GM18951 (cell line): Measurements from ENCODE around the gene ATP6V0B.

Experiments
- POLR2A ChIP-seq: IDR thresholded peaks from 4 replicates; pipeline ENCODE4 v1.6.1; 2011; ENCODE audit warnings: mild to moderate bottlenecking; ENCODE audit not compliant: insufficient read length, insufficient read depth; ENCODE audit errors: extremely low read depth
- in situ Hi-C: fragments of 300-500 bp; cut with MboI; formaldehyde crosslinking; loops from one replicate; pipeline ENCODE4 v1.12.0; 2022; ENCODE audit warnings: low sequenced_read_pairs, mixed read lengths, inconsistent platforms; ENCODE audit not compliant: unreplicated experiment

Gene ATP6V0B

DNA sequence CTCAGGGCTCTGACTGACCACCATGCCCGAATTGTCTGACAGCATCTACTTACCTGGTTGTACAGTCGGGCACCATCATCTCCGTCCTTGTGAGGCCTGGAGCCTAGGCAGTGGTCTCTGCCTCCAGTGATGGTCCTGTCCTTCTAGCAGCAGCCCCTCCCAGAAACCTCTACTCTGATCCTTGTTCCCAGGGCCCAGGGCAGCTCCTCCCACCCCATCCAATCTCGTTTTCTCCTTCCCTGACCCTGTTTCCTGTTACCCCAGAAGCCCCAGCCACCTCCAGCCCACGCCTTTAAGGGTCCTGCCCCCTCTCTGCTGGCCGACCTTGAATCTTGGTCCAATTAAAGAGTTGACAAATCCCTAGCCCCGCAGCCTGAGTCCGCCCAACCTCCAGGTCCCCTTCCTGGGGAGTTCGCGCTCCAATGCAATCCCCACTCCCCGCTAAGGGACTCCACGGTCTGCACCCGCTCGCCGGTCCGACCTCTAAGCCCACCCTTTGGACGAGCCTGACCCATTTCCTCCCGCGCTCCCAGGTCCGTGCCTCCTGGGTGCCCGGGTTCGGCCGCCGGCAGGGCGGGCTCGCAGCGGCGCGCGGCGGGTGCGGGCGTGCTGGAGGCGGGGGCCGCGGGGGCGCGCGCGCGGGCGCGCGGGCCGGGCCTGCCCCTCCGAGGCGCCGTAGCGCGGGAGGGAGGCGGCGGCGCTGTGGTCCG lies 3.9 kb downstream of the ATP6V0B start, which contains the start of gene B4GALT2:
TSS of gene B4GALT2 (plus strand) at position 660 of the 710 bp plus-strand sequence. CDS start 1,951 bp downstream, outside the sequence.
- in situ Hi-C loops = no loop called here

DNA sequence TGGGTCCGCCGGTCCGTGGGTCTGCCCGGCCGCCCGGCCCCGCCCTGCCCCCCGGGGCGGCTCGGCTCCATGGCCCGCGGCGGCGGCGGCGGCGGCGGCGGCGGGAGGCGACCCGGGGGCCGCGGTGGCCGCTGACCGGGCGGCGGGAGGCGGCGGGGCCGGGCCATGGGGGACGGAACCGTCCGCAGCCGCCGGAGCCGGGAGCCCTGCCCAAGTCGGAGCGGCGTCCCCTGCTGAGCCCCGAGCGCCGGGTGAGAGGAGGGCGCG lies 4.4 kb downstream of the ATP6V0B start:
- in situ Hi-C loops = no loop called here
- TF ChIP-seq POLR2A = no peak

More for the DNA sequence above, 3.9 kb downstream of the ATP6V0B start, which contains the start of gene B4GALT2:
- TF ChIP-seq POLR2A = peak; percentile 46

DNA sequence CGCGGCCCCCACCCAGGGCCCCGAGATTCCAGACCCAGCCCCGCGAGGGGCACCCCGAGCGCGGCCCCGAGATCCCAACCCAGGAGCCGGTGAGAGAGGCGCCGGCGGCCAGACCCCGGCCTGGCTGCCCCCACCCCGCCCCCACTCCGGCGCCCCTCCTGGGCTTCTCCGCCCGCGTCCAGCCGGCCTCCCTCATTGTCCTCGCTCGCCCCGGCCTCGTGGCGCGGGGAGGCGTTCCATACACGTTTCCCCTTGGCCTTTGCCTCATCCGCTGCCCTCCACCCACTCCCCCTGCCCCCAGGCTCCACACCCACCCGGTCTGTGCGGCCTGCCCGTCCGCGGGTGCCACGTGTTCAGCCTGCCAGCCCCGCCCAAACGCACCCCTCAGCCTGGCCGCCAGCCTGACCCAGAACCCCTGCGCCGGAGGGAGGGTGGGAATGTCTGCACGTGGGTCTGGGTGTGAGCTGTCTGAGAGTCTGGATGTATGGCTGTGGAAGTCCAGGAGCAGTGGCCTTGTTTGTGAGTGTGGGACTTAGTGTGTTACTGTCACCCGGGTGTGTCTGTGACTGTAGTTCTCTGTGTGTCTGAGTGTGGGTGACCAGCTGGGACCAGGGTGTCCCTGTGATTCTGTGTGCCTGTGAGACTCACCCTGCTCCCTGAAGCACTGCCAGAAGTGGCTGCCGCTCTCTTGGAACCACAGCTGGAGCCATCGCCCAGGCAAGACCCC lies 4.9 kb downstream of the ATP6V0B start:
- in situ Hi-C loops = no loop called here
- no peak for TF ChIP-seq POLR2A

DNA sequence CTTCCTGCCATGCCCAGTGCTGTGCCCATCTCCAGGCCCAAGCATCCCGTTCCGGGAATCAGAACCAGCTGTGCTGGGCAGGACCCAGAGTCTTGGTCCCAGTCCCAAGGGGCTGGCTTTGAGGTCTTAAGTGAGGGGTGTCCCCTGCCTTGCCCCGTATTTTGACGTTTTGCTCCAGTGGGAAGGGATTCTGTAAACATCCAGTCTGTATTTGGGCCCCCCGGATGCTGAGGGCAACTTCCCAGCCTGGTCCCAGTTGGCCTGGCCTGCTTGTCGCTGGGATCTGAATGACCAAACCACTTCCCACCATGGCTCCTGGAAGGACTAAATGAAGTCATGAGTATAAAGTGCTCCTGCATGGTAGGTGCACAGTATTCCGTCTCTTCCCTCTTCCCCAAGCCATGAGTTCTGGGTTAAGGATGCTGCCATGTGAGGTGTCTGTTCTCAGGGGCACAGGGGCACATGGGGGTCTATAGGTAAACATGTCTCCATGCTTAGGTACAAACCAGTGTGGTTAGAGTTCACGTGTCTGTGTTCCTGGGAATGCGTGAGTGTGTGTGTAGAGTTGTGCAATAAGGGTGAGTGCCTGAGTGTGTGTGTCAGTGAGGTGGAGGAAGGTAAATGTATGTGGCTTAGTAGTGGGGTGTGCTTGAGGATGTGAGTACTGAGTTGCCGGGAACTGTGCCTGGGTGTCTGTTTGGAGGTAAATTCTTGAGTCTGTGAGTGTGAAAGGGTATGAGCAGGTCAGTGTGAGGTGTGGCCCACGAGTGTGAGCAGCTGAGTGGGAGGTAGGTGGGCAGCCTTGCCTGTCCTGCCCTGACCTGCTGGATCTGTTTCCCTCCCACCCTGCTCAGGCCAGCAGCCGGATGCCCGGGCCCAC lies 5.7 kb downstream of the ATP6V0B start:
- TF ChIP-seq POLR2A = no peak
- in situ Hi-C loops = no loop called here

DNA sequence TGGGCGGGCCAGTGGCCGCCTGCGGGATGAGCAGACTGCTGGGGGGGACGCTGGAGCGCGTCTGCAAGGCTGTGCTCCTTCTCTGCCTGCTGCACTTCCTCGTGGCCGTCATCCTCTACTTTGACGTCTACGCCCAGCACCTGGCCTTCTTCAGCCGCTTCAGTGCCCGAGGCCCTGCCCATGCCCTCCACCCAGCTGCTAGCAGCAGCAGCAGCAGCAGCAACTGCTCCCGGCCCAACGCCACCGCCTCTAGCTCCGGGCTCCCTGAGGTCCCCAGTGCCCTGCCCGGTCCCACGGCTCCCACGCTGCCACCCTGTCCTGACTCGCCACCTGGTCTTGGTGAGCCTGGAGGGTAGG lies 6.4 kb downstream of the ATP6V0B start:
- in situ Hi-C loops = no loop called here
- no peak for TF ChIP-seq POLR2A

DNA sequence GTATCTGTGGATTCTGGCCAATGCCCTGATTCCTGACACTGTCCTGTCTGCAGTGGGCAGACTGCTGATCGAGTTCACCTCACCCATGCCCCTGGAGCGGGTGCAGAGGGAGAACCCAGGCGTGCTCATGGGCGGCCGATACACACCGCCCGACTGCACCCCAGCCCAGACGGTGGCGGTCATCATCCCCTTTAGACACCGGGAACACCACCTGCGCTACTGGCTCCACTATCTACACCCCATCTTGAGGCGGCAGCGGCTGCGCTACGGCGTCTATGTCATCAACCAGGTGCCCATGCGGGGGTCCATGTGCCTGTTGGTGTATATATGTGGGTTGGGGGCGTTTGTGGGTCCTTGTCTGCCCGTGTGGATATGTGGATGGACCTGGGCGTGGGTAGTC lies 6.9 kb downstream of the ATP6V0B start:
- TF ChIP-seq POLR2A = no peak
- in situ Hi-C loops = no loop called here

DNA sequence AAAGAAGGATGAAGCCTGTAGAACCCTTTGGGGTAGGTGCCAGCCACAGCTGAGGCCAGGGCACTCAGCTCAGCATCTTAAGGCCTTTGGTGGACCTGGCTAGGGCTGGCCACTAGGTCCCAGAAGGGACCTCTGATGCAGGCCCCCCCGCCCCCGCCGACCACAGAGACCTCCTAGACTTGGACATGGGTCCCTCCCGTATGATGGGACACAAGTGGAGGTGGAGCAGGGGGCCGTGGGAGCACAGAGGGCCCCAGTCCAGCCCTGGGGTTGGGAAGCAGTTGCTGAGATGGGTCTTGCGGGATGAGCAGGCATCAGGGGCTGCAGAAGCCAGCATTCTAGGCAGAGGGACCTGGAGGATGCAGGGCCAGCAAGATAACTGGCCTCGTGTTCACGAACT lies 7.5 kb downstream of the ATP6V0B start:
- TF ChIP-seq POLR2A = no peak
- in situ Hi-C loops = no loop called here

DNA sequence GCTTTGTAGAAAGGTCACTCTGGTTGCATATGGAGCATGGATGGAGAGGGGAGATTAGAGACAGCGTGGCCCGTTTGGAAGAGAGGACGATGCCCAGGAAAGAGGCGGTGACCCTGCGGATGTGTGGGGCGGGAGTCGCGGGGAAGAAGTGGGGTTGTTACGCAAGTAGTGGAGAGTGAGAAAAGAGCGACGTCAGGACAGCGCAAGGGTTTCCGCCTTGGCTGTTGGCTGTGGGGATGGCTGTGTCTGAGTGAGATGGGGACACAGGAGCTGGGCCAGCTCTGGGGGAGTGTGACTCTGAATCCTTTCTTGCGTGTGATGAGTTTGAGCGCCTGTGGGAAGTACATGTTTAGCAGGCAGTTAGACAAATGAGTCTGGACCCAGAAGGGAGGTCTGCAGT lies 8.0 kb downstream of the ATP6V0B start:
- in situ Hi-C loops = no loop called here
- no peak for TF ChIP-seq POLR2A

DNA sequence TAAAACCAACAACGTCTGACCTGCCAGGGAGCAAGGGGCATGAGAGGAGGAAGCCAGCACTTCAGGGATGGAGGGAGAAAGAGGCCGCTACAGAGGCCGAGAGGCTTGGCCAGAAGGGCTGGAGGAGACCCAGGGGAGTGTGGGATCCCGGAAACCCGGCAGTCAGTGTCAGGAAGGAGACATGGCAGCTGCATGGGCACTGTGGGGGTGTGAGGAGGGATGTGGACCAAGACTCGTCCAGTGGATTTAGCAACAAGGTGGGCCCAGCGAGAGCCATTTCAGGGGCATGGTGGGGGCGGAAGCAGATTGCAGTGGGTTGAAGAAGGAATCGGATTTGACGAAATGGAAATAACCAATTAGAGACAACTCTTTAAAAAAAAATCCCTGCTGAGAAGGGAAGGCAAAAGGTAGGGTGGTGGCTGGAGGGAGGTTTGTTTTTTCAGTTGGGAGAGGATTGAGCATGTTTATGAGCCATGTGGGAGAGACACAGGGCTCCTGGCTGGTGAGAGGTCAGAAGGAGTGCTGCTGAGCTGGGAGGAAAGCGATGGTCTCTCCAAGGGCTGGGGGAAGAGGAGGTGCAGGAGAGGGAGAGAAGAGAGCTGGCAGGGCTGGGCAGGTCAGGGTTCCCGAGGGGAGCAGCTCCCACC lies 8.6 kb downstream of the ATP6V0B start:
- no peak for TF ChIP-seq POLR2A
- in situ Hi-C loops = no loop called here

DNA sequence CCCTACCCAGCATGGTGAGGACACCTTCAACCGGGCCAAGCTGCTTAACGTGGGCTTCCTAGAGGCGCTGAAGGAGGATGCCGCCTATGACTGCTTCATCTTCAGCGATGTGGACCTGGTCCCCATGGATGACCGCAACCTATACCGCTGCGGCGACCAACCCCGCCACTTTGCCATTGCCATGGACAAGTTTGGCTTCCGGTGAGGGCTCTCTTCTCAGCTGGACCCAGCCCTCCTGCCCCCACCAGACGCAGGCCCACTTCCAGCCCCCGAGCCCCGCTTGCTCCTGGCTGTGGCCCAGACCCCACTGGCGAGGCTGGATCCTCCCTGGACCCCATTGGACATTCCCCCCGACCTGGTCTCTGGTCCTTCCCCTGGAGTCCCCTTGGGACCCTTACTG lies 10.1 kb downstream of the ATP6V0B start:
- no peak for TF ChIP-seq POLR2A
- in situ Hi-C loops = no loop called here

DNA sequence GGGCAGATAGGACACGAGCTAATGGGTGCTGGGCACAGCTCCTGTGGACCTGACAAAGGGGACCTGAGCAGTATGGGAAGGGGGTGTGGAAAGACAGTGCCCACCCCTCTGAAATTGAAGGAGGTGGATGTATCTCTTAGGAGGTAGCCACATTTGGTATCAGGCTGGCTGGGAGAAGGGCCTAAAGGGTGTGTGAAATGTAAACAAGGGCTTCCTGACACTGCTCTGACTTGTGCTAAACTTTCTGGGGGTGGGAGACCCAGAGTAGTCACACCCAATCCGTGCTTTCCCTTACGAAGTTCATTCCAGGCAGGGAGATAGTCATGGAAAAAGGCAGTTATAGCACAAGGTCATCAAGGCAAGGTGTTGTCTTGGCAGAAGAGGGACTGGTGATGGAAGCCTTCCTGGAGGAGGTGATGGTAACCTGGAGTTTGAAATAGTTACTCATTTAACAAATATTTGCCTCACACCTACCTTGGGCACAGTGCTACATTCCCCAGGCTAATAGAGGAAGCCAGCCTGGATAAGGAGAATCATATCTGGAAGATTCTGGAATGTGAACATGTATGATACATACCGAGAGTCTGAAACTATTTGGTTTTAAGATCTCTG lies 11.3 kb downstream of the ATP6V0B start:
- TF ChIP-seq POLR2A = no peak
- in situ Hi-C loops = no loop called here

DNA sequence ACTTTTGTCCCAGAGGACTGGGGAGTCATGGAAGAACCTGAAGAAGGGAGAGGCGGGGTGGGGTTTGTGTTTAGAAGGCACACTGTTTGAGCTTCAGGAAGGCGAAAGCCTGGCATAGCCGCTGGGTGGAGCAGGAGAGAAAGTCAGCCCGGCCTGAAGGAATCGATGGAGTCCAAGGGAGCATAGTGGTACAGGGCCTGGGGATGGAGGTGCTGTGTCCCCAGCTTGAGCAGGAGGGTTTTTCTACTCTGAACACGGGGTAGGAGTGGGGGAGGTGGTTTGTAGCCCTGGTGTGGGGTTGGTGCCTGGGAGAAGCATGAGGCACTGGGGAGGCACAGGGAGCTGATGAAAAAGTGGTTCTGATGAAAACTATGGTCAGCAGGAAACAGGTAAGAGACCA lies 12.0 kb downstream of the ATP6V0B start:
- in situ Hi-C loops = no loop called here
- no peak for TF ChIP-seq POLR2A
